Natural killer cell (primary cell): ENCODE measurements around the gene ZFHX2. TPM values are rescaled to one million over a fixed set of nuclear protein-coding genes. Genes with fewer than 3 reads are reported as not detected.
A peak's percentile ranks its signal among the peaks of the same experiment; 100 is the strongest.

ENCODE experiments used
- ATAC-seq, 3 donors: fragments of 150-1000 bp in 2 of 3; fragments of 200-7000 bp in 1 of 3; cut with Tn5 transposase; 1 replicate in 1 of 3; 2 replicates in 2 of 3; pipeline ENCODE4 v1.10.0; 2021; ENCODE audit warnings: mild to moderate bottlenecking in 2 of 3, moderate library complexity in 2 of 3
- DNase-seq, 2 donors: peaks; one replicate each; pipeline versions ENCODE4 v3.0.0 to v3.0.0-alpha.2; 2013 to 2021; ENCODE audit warnings: mixed read lengths in 1 of 2
- H3K27ac ChIP-seq: one replicate; pipeline ENCODE4 v1.5.1; 2013; ENCODE audit warnings: mild to moderate bottlenecking, low read length
- H3K27me3 ChIP-seq: one replicate; pipeline ENCODE4 v1.6.1; 2013; ENCODE audit warnings: low read length; ENCODE audit not compliant: control insufficient read depth, insufficient read depth
- H3K36me3 ChIP-seq: one replicate; pipeline ENCODE4 v1.6.1; 2013; ENCODE audit warnings: low read length; ENCODE audit not compliant: control insufficient read depth, insufficient read depth
- H3K4me1 ChIP-seq: one replicate; pipeline ENCODE4 v1.6.1; 2013; ENCODE audit warnings: low read length; ENCODE audit not compliant: control insufficient read depth, insufficient read depth
- H3K4me3 ChIP-seq: one replicate; pipeline ENCODE4 v1.5.1; 2013; ENCODE audit warnings: low read length
- H3K9me3 ChIP-seq: one replicate; pipeline ENCODE4 v1.6.1; 2013; ENCODE audit warnings: low read length; ENCODE audit not compliant: control insufficient read depth, insufficient read depth
- H3K27ac Mint-ChIP-seq, 2 donors: one replicate each; pipeline ENCODE4 v1.8.0; 2022; ENCODE audit warnings: mild to moderate bottlenecking in 2 of 2, mixed read lengths in 2 of 2, moderate library complexity in 1 of 2
- H3K27me3 Mint-ChIP-seq, 2 donors: one replicate each; pipeline ENCODE4 v1.8.0; 2022; ENCODE audit warnings: low read depth in 2 of 2, mixed read lengths in 2 of 2
- H3K36me3 Mint-ChIP-seq: one replicate; pipeline ENCODE4 v1.8.0; 2022; ENCODE audit warnings: mixed read lengths
- H3K4me1 Mint-ChIP-seq, 2 donors: one replicate each; pipeline ENCODE4 v1.8.0; 2022; ENCODE audit warnings: mixed read lengths in 2 of 2
- H3K4me3 Mint-ChIP-seq: one replicate; pipeline ENCODE4 v1.8.0; 2022; ENCODE audit warnings: mild to moderate bottlenecking, moderate library complexity, mixed read lengths
- H3K9me3 Mint-ChIP-seq, 2 donors: one replicate each; pipeline ENCODE4 v1.8.0; 2022; ENCODE audit warnings: mixed read lengths in 2 of 2
- CTCF ChIP-seq: fragments of 200-600 bp; IDR thresholded peaks from one replicate; pipeline ENCODE4 v1.8.0; 2022; ENCODE audit warnings: antibody characterized with exemption
- WGBS: methylation state at CpG from one replicate; pipeline ENCODE4 v1.1.7; 2013; ENCODE audit warnings: missing lambda C conversion rate; ENCODE audit not compliant: insufficient coverage; 5-methylcytosine and 5-hydroxymethylcytosine counted together
- intact Hi-C: fragments of 100-400 bp; cut with micrococcal nuclease; formaldehyde crosslinking; loops from one replicate; pipeline ENCODE4 v1.14.2; 2022
- total RNA-seq, 4 donors: library from RNA; stranded (reverse); fragments of 120-200 nt in 1 of 4; gene quantifications; one replicate each; pipeline versions ENCODE4 v1.2.3 to v1.2.4, GENCODE V29; 2013 to 2022

The ZFHX2 gene
- total RNA-seq, 3 donors from 2014 or later (not counting 1 experiment from before 2014, with no cell fraction given) = 0.07 to 0.72 (median 0.45) TPM

- TF ChIP-seq CTCF = no peak
- H3K4me1 ChIP-seq = no peaks in the 10 kb centered on the region
- peak overlapping the region in 1 of 2 donors; percentile 44 for H3K27ac Mint-ChIP-seq
- no peaks in the 10 kb centered on the region for H3K36me3 ChIP-seq
- no peaks in the 10 kb centered on the region for H3K9me3 Mint-ChIP-seq
- no peaks in the 10 kb centered on the region for H3K4me1 Mint-ChIP-seq
- peaks cover 0 to 2% of the 10 kb centered on the region in 2 donors for H3K27me3 Mint-ChIP-seq
- no peaks in the 10 kb centered on the region for H3K36me3 Mint-ChIP-seq
- H3K4me3 Mint-ChIP-seq = no peak overlapping the region
- intact Hi-C loops = no loop called here
- WGBS = 91% methylated on average over 12 of the region's 12 CpGs
- no peaks in the 10 kb centered on the region for H3K9me3 ChIP-seq
- no peaks in the 10 kb centered on the region for H3K27me3 ChIP-seq
- no peak overlapping the region for H3K4me3 ChIP-seq
- ATAC-seq = no peak
- DNase-seq = no peak
- no peak overlapping the region for H3K27ac ChIP-seq
These were observed 20.2 kb downstream of the ZFHX2 start for GRCh38 chr14:23531391-23531790.

- Mint-ChIP-seq H3K27ac (peak overlapping the region in 1 of 2 donors; percentile 44), H3K36me3 (no peaks in the 10 kb centered on the region), H3K4me1 (no peaks in the 10 kb centered on the region), H3K27me3 (peaks cover 0 to 2% of the 10 kb centered on the region in 2 donors), H3K4me3 (no peak overlapping the region), H3K9me3 (no peaks in the 10 kb centered on the region)
- 64% methylated on average over 10 of the region's 10 CpGs for WGBS
- H3K4me1 ChIP-seq = no peaks in the 10 kb centered on the region
- DNase-seq (no peak), ATAC-seq (no peak)
- TF ChIP-seq CTCF = no peak
- H3K9me3 ChIP-seq = no peaks in the 10 kb centered on the region
- no peaks in the 10 kb centered on the region for H3K27me3 ChIP-seq
- H3K4me3 ChIP-seq = no peak overlapping the region
- H3K27ac ChIP-seq = no peak overlapping the region
- no peaks in the 10 kb centered on the region for H3K36me3 ChIP-seq
- intact Hi-C loops = no loop called here
These were observed 21.1 kb downstream of the ZFHX2 start for GRCh38 chr14:23530375-23531055.

- H3K9me3 Mint-ChIP-seq = no peaks in the 10 kb centered on the region
- no peak for TF ChIP-seq CTCF
- Histone ChIP-seq H3K36me3 (no peaks in the 10 kb centered on the region), H3K27ac (no peak overlapping the region), H3K4me1 (no peaks in the 10 kb centered on the region), H3K4me3 (no peak overlapping the region), H3K27me3 (no peaks in the 10 kb centered on the region), H3K9me3 (no peaks in the 10 kb centered on the region)
- intact Hi-C loops = no loop called here
- WGBS = 83% methylated on average over 2 of the region's 3 CpGs
- ATAC-seq (no peak), DNase-seq (no peak)
- peaks cover 0 to 2% of the 10 kb centered on the region in 2 donors for H3K27me3 Mint-ChIP-seq
- H3K27ac Mint-ChIP-seq = peak overlapping the region in 1 of 2 donors; percentile 64
- no peaks in the 10 kb centered on the region for H3K4me1 Mint-ChIP-seq
- H3K36me3 Mint-ChIP-seq = no peaks in the 10 kb centered on the region
- H3K4me3 Mint-ChIP-seq = no peak overlapping the region
These were observed 22.5 kb downstream of the ZFHX2 start for GRCh38 chr14:23529016-23529415.

DNA sequence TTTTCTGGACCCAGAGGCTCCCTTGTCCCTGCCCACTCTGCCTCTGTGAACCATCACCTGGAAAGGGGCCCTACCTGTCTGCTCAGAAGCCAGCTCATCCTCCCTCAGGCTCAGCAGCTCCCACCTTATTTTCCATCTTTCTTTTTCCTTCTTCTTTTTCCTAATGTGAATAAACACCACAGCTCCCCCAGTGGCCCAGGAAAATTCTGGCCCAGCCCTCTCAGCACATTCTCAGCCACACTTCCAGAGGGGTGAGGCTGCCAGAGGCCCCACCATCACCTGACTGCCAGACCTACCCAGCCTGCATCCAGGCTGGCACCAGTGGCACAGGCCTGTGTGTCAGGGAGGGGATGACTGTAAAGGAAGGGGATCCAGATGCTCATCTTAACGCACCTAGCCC, 23.0 kb downstream of the ZFHX2 start:
- H3K4me1 Mint-ChIP-seq = no peaks in the 10 kb centered on the region
- Histone ChIP-seq H3K27ac (no peak overlapping the region), H3K4me3 (no peak overlapping the region), H3K27me3 (no peaks in the 10 kb centered on the region), H3K36me3 (no peaks in the 10 kb centered on the region), H3K4me1 (no peaks in the 10 kb centered on the region), H3K9me3 (no peaks in the 10 kb centered on the region)
- no peaks in the 10 kb centered on the region for H3K9me3 Mint-ChIP-seq
- H3K27ac Mint-ChIP-seq = peak overlapping the region in 1 of 2 donors; percentile 64
- H3K27me3 Mint-ChIP-seq = peaks cover 0 to 2% of the 10 kb centered on the region in 2 donors
- no peak overlapping the region for H3K4me3 Mint-ChIP-seq
- intact Hi-C loops = no loop called here
- DNase-seq (no peak), ATAC-seq (no peak)
- H3K36me3 Mint-ChIP-seq = no peaks in the 10 kb centered on the region
- no peak for TF ChIP-seq CTCF
- WGBS = 68% methylated on average over 1 of the region's 1 CpG
